Activated CD8-positive, alpha-beta T cell treated with anti-CD3 and anti-CD28 coated beads for 36 hours (primary cell): ENCODE data around the gene MAST4. TPM values are rescaled to one million over a fixed set of nuclear protein-coding genes. Genes with fewer than 3 reads are reported as not detected.

Experiments
- ATAC-seq: fragments of 200-7000 bp; cut with Tn5 transposase; one replicate; pipeline ENCODE4 v1.10.0; 2021; ENCODE audit warnings: mild to moderate bottlenecking, moderate library complexity
- CTCF ChIA-PET: fragments of 350-600 bp; sonication (Branson Sonifier 250); formaldehyde crosslinking; loops from one replicate; lab custom pipeline; 2021; ENCODE audit warnings: antibody characterized with exemption; lab: Charles Lee
- POLR2A ChIA-PET: fragments of 350-600 bp; sonication (Branson Sonifier 250); formaldehyde crosslinking; loops from one replicate; lab custom pipeline; 2021; ENCODE audit warnings: antibody characterized with exemption; lab: Charles Lee
- DNase-seq: peaks from one replicate; pipeline ENCODE4 v3.0.0-alpha.2; 2020
- H3K27ac Mint-ChIP-seq: one replicate; pipeline ENCODE4 v1.8.0; 2021; ENCODE audit warnings: mild to moderate bottlenecking, mixed read lengths
- H3K27me3 Mint-ChIP-seq: one replicate; pipeline ENCODE4 v1.8.0; 2021; ENCODE audit warnings: mixed read lengths
- H3K36me3 Mint-ChIP-seq: one replicate; pipeline ENCODE4 v1.8.0; 2021; ENCODE audit warnings: low read depth, mixed read lengths
- H3K4me1 Mint-ChIP-seq: one replicate; pipeline ENCODE4 v1.8.0; 2021; ENCODE audit warnings: low read depth, mixed read lengths
- H3K4me3 Mint-ChIP-seq: one replicate; pipeline ENCODE4 v1.8.0; 2021; ENCODE audit warnings: mild to moderate bottlenecking, moderate library complexity, mixed read lengths
- H3K9me3 Mint-ChIP-seq: one replicate; pipeline ENCODE4 v1.8.0; 2021; ENCODE audit warnings: mixed read lengths
- intact Hi-C: fragments of 100-400 bp; cut with micrococcal nuclease; formaldehyde crosslinking; loops from one replicate; pipeline ENCODE4 v1.10.0; 2022
- total RNA-seq, 2 experiments: library from RNA; stranded (reverse); gene quantifications; one replicate each; pipeline ENCODE4 v1.2.3, GENCODE V29; 2021
- TF ChIP-seq, protein P1 (sequence below): fragments of 200-600 bp; IDR thresholded peaks from one replicate; pipeline ENCODE4 v1.8.0; 2022; ENCODE audit warnings: antibody characterized with exemption, mild to moderate bottlenecking

The MAST4 gene
- total RNA-seq, 2 experiments from 2014 or later: 7.6 to 10.0 TPM

- no peak for DNase-seq
- peaks cover 28% of the 10 kb centered on the region for H3K4me1 Mint-ChIP-seq
- TF ChIP-seq, protein P1, sequence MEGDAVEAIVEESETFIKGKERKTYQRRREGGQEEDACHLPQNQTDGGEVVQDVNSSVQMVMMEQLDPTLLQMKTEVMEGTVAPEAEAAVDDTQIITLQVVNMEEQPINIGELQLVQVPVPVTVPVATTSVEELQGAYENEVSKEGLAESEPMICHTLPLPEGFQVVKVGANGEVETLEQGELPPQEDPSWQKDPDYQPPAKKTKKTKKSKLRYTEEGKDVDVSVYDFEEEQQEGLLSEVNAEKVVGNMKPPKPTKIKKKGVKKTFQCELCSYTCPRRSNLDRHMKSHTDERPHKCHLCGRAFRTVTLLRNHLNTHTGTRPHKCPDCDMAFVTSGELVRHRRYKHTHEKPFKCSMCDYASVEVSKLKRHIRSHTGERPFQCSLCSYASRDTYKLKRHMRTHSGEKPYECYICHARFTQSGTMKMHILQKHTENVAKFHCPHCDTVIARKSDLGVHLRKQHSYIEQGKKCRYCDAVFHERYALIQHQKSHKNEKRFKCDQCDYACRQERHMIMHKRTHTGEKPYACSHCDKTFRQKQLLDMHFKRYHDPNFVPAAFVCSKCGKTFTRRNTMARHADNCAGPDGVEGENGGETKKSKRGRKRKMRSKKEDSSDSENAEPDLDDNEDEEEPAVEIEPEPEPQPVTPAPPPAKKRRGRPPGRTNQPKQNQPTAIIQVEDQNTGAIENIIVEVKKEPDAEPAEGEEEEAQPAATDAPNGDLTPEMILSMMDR: no peak
- H3K4me3 Mint-ChIP-seq: no peak overlapping the region
- H3K9me3 Mint-ChIP-seq: no peaks in the 10 kb centered on the region
- no peak overlapping the region for H3K27ac Mint-ChIP-seq
- intact Hi-C loops: no loop called here
- ChIA-PET POLR2A (interaction anchor here (0.8 to 1.3 kb wide), 2 partner anchors 13 to 16 kb away, joined by 3 read pairs; no protein-coding TSS in a partner anchor), CTCF (interaction anchor here (1.4 kb wide), 1 partner anchor 15 kb away, joined by 5 read pairs; no protein-coding TSS in a partner anchor)
- H3K27me3 Mint-ChIP-seq: no peaks in the 10 kb centered on the region
- ATAC-seq: no peak
- no peaks in the 10 kb centered on the region for H3K36me3 Mint-ChIP-seq
These were observed 593.7 kb downstream of the MAST4 start for GRCh38 chr5:67189931-67190330.

DNA sequence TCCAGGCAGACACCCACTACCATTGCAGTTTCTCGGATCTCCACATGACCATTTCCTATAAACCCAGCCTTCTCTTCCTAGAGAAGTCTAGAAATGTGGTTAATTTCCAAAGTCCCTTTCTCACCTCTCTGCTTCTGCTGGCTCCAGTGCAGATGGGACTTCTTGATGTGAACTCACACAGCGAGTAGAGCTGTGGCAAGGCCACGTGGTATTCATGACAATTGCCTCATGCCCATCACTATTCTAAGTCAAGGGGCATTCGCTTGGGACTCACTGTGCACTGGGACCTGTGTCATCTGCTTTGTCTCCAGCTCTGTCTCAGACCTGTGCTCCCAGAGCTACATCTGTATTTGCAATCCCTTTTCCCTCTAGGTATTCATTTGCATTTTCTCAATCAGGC, 594.2 kb downstream of the MAST4 start:
- CTCF ChIA-PET: interaction anchor here (1.8 kb wide), 1 partner anchor 15 kb away, joined by 4 read pairs; no protein-coding TSS in a partner anchor

GRCh38 chr5:67190861-67191260, 594.7 kb downstream of the MAST4 start:
- CTCF ChIA-PET: interaction anchor here (1.1 to 1.8 kb wide), 2 partner anchors 16 to 34 kb away, joined by 3 to 4 read pairs; no protein-coding TSS in a partner anchor

More for the DNA sequence above, 594.2 kb downstream of the MAST4 start:
- H3K36me3 Mint-ChIP-seq: no peaks in the 10 kb centered on the region
- POLR2A ChIA-PET: interaction anchor here (1.2 kb wide), 1 partner anchor 24 kb away, joined by 4 read pairs; no protein-coding TSS in a partner anchor
- no peak overlapping the region for H3K27ac Mint-ChIP-seq
- no peak for DNase-seq
- peaks cover 28% of the 10 kb centered on the region for H3K4me1 Mint-ChIP-seq
- TF ChIP-seq, protein P1: no peak
- H3K4me3 Mint-ChIP-seq: no peak overlapping the region
- no peak for ATAC-seq
- intact Hi-C loops: no loop called here
- no peaks in the 10 kb centered on the region for H3K9me3 Mint-ChIP-seq
- H3K27me3 Mint-ChIP-seq: no peaks in the 10 kb centered on the region

GRCh38 chr5:67192719-67193438, 596.7 kb downstream of the MAST4 start:
- Mint-ChIP-seq H3K9me3 (no peaks in the 10 kb centered on the region), H3K27me3 (no peaks in the 10 kb centered on the region), H3K36me3 (no peaks in the 10 kb centered on the region), H3K4me1 (peaks cover 21% of the 10 kb centered on the region), H3K27ac (no peak overlapping the region), H3K4me3 (no peak overlapping the region)
- TF ChIP-seq, protein P1: no peak
- intact Hi-C loops: no loop called here
- DNase-seq (no peak), ATAC-seq (no peak)
- ChIA-PET POLR2A (interaction anchor here (0.7 to 1.3 kb wide), 2 partner anchors 13 to 25 kb away, joined by 3 read pairs; no protein-coding TSS in a partner anchor), CTCF (interaction anchor here (1.0 to 1.5 kb wide), 2 partner anchors 14 to 26 kb away, joined by 3 to 4 read pairs; no protein-coding TSS in a partner anchor)

More at GRCh38 chr5:67190861-67191260, 594.7 kb downstream of the MAST4 start:
- no peak for DNase-seq
- Mint-ChIP-seq H3K27me3 (no peaks in the 10 kb centered on the region), H3K4me3 (no peak overlapping the region), H3K27ac (no peak overlapping the region), H3K9me3 (no peaks in the 10 kb centered on the region), H3K4me1 (peaks cover 28% of the 10 kb centered on the region), H3K36me3 (no peaks in the 10 kb centered on the region)
- POLR2A ChIA-PET: interaction anchor here (1.2 to 1.4 kb wide), 2 partner anchors 16 to 25 kb away, joined by 3 to 4 read pairs; no protein-coding TSS in a partner anchor
- ATAC-seq: no peak
- TF ChIP-seq, protein P1: no peak
- intact Hi-C loops: no loop called here

GRCh38 chr5:67193439-67193807, 597.2 kb downstream of the MAST4 start:
- Mint-ChIP-seq H3K9me3 (no peaks in the 10 kb centered on the region), H3K4me3 (no peak overlapping the region), H3K4me1 (peaks cover 17% of the 10 kb centered on the region), H3K36me3 (no peaks in the 10 kb centered on the region), H3K27ac (no peak overlapping the region), H3K27me3 (no peaks in the 10 kb centered on the region)
- POLR2A ChIA-PET: interaction anchor here (0.7 to 1.3 kb wide), 2 partner anchors 14 to 26 kb away, joined by 3 read pairs; no protein-coding TSS in a partner anchor
- TF ChIP-seq, protein P1: no peak
- DNase-seq (no peak), ATAC-seq (no peak)
- CTCF ChIA-PET: interaction anchor here (1.0 to 1.5 kb wide), 2 partner anchors 14 to 27 kb away, joined by 3 to 4 read pairs; no protein-coding TSS in a partner anchor
- intact Hi-C loops: no loop called here
